ENCODE results near the gene LBP. TPM values are rescaled to one million over a fixed set of nuclear protein-coding genes. Genes with fewer than 3 reads are reported as not detected.

LBP gene
- total and polyA plus RNA-seq, 2 of the 13 experiments (the other 11 are each of a cell fraction or from before 2014, with no cell fraction given), result 0.07 to 0.20 TPM

DNA sequence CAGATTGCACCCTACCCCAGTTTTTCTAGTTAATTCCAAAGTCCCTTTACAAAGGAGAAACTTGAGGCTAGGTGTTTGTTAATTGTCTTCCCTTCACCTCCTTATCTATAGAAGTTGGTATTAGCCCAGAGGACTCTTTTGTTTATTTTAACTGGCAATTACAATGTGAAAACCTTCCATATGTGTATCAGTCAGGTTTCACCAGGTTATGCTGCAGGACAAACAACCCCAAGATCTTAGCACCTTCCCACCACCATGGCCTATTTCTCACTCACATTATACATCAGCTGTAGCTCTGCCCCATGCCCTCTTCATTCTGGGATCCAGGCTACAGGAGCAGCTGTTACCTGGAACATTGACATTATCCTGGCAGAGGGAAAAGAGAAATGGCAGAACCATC is 57.7 kb downstream of the LBP start:
- ChIA-PET POLR2A (no interaction called here), CTCF (ENCODE audit: low intra/inter-chr PET ratio, low total read pairs) (no interaction called here)
- Histone ChIP-seq H3K4me3 (replicated peaks in 1 of 3; ENCODE audit: insufficient read depth in 1 of 3, low read depth in 2 of 3, low read length in 3 of 3) (no peak overlapping the region), H4K20me1 (ENCODE audit: insufficient read depth, low read length) (no peaks in the 10 kb centered on the region), H3K36me3 (replicated peaks in 1 of 2; ENCODE audit: control insufficient read depth in 1 of 2, insufficient read depth in 2 of 2, low read length in 2 of 2) (no peaks in the 10 kb centered on the region), H3K79me2 (ENCODE audit: insufficient read depth, low read length) (no peaks in the 10 kb centered on the region), H3K27me3 (ENCODE audit: control insufficient read depth in 1 of 2, insufficient read depth in 2 of 2, low read length in 2 of 2) (no peaks in the 10 kb centered on the region), H3K4me2 (ENCODE audit: low read depth, low read length) (no peak overlapping the region), H3K4me1 (ENCODE audit: insufficient read depth, low read length) (peaks cover 14% of the 10 kb centered on the region), H3K9ac (ENCODE audit: insufficient read depth, low read depth, low read length) (no peak overlapping the region), H2AFZ (ENCODE audit: low read length) (no peak overlapping the region), H3K27ac (ENCODE audit: extremely low read length, insufficient read depth, low read length) (no peak overlapping the region), H3K9me3 (ENCODE audit: low read length) (no peaks in the 10 kb centered on the region)
- in situ Hi-C loops (cut with HindIII; ENCODE audit: extremely low pct_ligation_motif_present, low pct_unique_long_range_greater_than_20kb) (loop anchor here (25.0 kb wide), 1 partner anchor 342 kb away; no protein-coding TSS in a partner anchor), intact Hi-C loops (cut with micrococcal nuclease; ENCODE audit: unreplicated experiment) (no loop called here)
- DNase-seq (ENCODE audit: low spot score) (no peak), FAIRE-seq (no peak), ATAC-seq (no peak)
- TF ChIP-seq ZNF766 (CRISPR knock-in tag; IDR thresholded peaks at IDR 0.05; ENCODE audit: borderline replicate concordance), result no peak
- TF ChIP-seq, protein P1, sequence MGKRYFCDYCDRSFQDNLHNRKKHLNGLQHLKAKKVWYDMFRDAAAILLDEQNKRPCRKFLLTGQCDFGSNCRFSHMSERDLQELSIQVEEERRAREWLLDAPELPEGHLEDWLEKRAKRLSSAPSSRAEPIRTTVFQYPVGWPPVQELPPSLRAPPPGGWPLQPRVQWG (CRISPR knock-in tag; IDR thresholded peaks at IDR 0.05; ENCODE audit: borderline replicate concordance, low read depth), result no peak
- TF ChIP-seq, protein P2, sequence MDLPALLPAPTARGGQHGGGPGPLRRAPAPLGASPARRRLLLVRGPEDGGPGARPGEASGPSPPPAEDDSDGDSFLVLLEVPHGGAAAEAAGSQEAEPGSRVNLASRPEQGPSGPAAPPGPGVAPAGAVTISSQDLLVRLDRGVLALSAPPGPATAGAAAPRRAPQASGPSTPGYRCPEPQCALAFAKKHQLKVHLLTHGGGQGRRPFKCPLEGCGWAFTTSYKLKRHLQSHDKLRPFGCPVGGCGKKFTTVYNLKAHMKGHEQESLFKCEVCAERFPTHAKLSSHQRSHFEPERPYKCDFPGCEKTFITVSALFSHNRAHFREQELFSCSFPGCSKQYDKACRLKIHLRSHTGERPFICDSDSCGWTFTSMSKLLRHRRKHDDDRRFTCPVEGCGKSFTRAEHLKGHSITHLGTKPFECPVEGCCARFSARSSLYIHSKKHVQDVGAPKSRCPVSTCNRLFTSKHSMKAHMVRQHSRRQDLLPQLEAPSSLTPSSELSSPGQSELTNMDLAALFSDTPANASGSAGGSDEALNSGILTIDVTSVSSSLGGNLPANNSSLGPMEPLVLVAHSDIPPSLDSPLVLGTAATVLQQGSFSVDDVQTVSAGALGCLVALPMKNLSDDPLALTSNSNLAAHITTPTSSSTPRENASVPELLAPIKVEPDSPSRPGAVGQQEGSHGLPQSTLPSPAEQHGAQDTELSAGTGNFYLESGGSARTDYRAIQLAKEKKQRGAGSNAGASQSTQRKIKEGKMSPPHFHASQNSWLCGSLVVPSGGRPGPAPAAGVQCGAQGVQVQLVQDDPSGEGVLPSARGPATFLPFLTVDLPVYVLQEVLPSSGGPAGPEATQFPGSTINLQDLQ (CRISPR knock-in tag; IDR thresholded peaks at IDR 0.05), result no peak
- TF ChIP-seq MLLT10 (CRISPR knock-in tag; IDR thresholded peaks at IDR 0.05), result no peak
- TF ChIP-seq ZNF530 (CRISPR knock-in tag; IDR thresholded peaks at IDR 0.05; ENCODE audit: low read depth), result no peak
- no peak for TF ChIP-seq ZNF335 (CRISPR knock-in tag; IDR thresholded peaks at IDR 0.05)
- TF ChIP-seq, protein P3, sequence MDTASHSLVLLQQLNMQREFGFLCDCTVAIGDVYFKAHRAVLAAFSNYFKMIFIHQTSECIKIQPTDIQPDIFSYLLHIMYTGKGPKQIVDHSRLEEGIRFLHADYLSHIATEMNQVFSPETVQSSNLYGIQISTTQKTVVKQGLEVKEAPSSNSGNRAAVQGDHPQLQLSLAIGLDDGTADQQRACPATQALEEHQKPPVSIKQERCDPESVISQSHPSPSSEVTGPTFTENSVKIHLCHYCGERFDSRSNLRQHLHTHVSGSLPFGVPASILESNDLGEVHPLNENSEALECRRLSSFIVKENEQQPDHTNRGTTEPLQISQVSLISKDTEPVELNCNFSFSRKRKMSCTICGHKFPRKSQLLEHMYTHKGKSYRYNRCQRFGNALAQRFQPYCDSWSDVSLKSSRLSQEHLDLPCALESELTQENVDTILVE (CRISPR knock-in tag; IDR thresholded peaks at IDR 0.05), result no peak
- no peak for TF ChIP-seq ZNF550 (CRISPR knock-in tag; IDR thresholded peaks at IDR 0.05; ENCODE audit: borderline replicate concordance)
- no peak for TF ChIP-seq ZNF7 (CRISPR knock-in tag; IDR thresholded peaks at IDR 0.05)
- TF ChIP-seq DNMT1 (CRISPR knock-in tag; IDR thresholded peaks at IDR 0.05), result no peak
- TF ChIP-seq GATAD1 (CRISPR knock-in tag; IDR thresholded peaks at IDR 0.05), result no peak
- peak; percentile 96 for TF ChIP-seq RBAK (CRISPR knock-in tag; IDR thresholded peaks at IDR 0.05)
- no peak for TF ChIP-seq GATA4 (IDR thresholded peaks at IDR 0.05; ENCODE audit: borderline replicate concordance, low read depth)
- no peak for TF ChIP-seq PPARG (CRISPR knock-in tag; conservative IDR thresholded peaks at IDR 0.05)
- TF ChIP-seq TBX2 (CRISPR knock-in tag; IDR thresholded peaks at IDR 0.05; ENCODE audit: borderline replicate concordance), result no peak
- TF ChIP-seq ZNF12 (CRISPR knock-in tag; IDR thresholded peaks at IDR 0.05), result peak; percentile 89
- no peak for TF ChIP-seq ZNF33B (CRISPR knock-in tag; IDR thresholded peaks at IDR 0.05)
- TF ChIP-seq, protein P4, sequence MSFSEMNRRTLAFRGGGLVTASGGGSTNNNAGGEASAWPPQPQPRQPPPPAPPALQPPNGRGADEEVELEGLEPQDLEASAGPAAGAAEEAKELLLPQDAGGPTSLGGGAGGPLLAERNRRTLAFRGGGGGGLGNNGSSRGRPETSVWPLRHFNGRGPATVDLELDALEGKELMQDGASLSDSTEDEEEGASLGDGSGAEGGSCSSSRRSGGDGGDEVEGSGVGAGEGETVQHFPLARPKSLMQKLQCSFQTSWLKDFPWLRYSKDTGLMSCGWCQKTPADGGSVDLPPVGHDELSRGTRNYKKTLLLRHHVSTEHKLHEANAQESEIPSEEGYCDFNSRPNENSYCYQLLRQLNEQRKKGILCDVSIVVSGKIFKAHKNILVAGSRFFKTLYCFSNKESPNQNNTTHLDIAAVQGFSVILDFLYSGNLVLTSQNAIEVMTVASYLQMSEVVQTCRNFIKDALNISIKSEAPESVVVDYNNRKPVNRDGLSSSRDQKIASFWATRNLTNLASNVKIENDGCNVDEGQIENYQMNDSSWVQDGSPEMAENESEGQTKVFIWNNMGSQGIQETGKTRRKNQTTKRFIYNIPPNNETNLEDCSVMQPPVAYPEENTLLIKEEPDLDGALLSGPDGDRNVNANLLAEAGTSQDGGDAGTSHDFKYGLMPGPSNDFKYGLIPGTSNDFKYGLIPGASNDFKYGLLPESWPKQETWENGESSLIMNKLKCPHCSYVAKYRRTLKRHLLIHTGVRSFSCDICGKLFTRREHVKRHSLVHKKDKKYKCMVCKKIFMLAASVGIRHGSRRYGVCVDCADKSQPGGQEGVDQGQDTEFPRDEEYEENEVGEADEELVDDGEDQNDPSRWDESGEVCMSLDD (CRISPR knock-in tag; IDR thresholded peaks at IDR 0.05; ENCODE audit: borderline replicate concordance), result no peak
- no TSS peak for BruUV-seq (replicated peaks)
